Peyer's patch (tissue), 4 donors: ENCODE data around the gene RUNX1. TPM values are rescaled to one million over a fixed set of nuclear protein-coding genes. Genes with fewer than 3 reads are reported as not detected.
A peak's percentile ranks its signal among the peaks of the same experiment; 100 is the strongest.

Experiments used
- DNase-seq, 3 donors: peaks; one replicate each; pipeline ENCODE4 v3.0.0-alpha.2; 2017 to 2019
- H3K27ac ChIP-seq, 4 donors: fragments of 200-600 bp; sonication (generic); one replicate each; pipeline ENCODE4 v1.5.1; 2016 to 2019
- H3K27me3 ChIP-seq, 2 donors: fragments of 200-600 bp; sonication (generic); one replicate each; pipeline ENCODE4 v1.5.1; 2019
- H3K36me3 ChIP-seq, 3 donors: fragments of 200-600 bp; sonication (generic); one replicate each; pipeline ENCODE4 v1.5.1; 2016 to 2019
- H3K4me1 ChIP-seq, 4 donors: fragments of 200-600 bp; sonication (generic); one replicate each; pipeline ENCODE4 v1.5.1; 2016 to 2019
- H3K4me3 ChIP-seq, 4 donors: fragments of 200-600 bp; sonication (generic); 1 replicate in 3 of 4; 2 replicates in 1 of 4; pipeline ENCODE4 v1.5.1; 2016 to 2019; ENCODE audit warnings: mild to moderate bottlenecking in 1 of 4
- H3K9me3 ChIP-seq, 4 donors: fragments of 200-600 bp; sonication (generic); one replicate each; pipeline ENCODE4 v1.5.1; 2016 to 2019; ENCODE audit warnings: mild to moderate bottlenecking in 1 of 4
- CTCF ChIP-seq, 6 experiments: fragments of 450-650 bp in 4 of 6; fragments of 200-600 bp in 2 of 6; sonication (generic) in 1 of 6; IDR thresholded peaks; one replicate each; pipeline ENCODE4 v1.5.1; 2017 to 2019; ENCODE audit warnings: antibody characterized with exemption in 6 of 6, mild to moderate bottlenecking in 3 of 6, moderate library complexity in 1 of 6
- POLR2A ChIP-seq, 2 donors: fragments of 450-650 bp; IDR thresholded peaks; one replicate each; pipeline ENCODE4 v1.5.1; 2017; ENCODE audit warnings: antibody characterized with exemption in 2 of 2, mild to moderate bottlenecking in 2 of 2, moderate library complexity in 2 of 2
- total RNA-seq, 4 donors: library from RNA; depleted of rRNA; stranded (reverse); fragments of >200 nt; gene quantifications; one replicate each; pipeline ENCODE4 v1.1.0, GENCODE V29; 2016

RUNX1 gene
- total RNA-seq, 4 donors from 2014 or later, result 15.1 to 80.9 (median 24.1) TPM

- Histone ChIP-seq H3K9me3 (no peaks in the 10 kb centered on the region), H3K4me1 (no peaks in the 10 kb centered on the region), H3K36me3 (no peaks in the 10 kb centered on the region), H3K27me3 (no peaks in the 10 kb centered on the region), H3K4me3 (no peak overlapping the region), H3K27ac (peak overlapping the region in 2 of 4 donors; percentile 18 to 48)
- TF ChIP-seq POLR2A (IDR thresholded peaks at IDR 0.05) (no peak), CTCF (IDR thresholded peaks at IDR 0.05) (peak in 1 of 6 experiments; percentile 7)
- DNase-seq, result no peak
Measured at GRCh38 chr21:35036465-35037383, 12.4 kb downstream of the RUNX1 start.

- Histone ChIP-seq H3K27ac (no peak overlapping the region), H3K4me1 (no peaks in the 10 kb centered on the region), H3K4me3 (no peak overlapping the region), H3K9me3 (no peaks in the 10 kb centered on the region), H3K36me3 (no peaks in the 10 kb centered on the region), H3K27me3 (no peaks in the 10 kb centered on the region)
- TF ChIP-seq CTCF (IDR thresholded peaks at IDR 0.05) (no peak), POLR2A (IDR thresholded peaks at IDR 0.05) (no peak)
- DNase-seq, result no peak
Measured at GRCh38 chr21:35035581-35035980, 13.5 kb downstream of the RUNX1 start.

- Histone ChIP-seq H3K9me3 (no peaks in the 10 kb centered on the region), H3K4me1 (no peaks in the 10 kb centered on the region), H3K36me3 (no peaks in the 10 kb centered on the region), H3K27ac (no peak overlapping the region), H3K27me3 (no peaks in the 10 kb centered on the region), H3K4me3 (no peak overlapping the region)
- no peak for DNase-seq
- TF ChIP-seq CTCF (IDR thresholded peaks at IDR 0.05) (no peak), POLR2A (IDR thresholded peaks at IDR 0.05) (no peak)
Measured at GRCh38 chr21:35035116-35035515, 14.0 kb downstream of the RUNX1 start.

DNA sequence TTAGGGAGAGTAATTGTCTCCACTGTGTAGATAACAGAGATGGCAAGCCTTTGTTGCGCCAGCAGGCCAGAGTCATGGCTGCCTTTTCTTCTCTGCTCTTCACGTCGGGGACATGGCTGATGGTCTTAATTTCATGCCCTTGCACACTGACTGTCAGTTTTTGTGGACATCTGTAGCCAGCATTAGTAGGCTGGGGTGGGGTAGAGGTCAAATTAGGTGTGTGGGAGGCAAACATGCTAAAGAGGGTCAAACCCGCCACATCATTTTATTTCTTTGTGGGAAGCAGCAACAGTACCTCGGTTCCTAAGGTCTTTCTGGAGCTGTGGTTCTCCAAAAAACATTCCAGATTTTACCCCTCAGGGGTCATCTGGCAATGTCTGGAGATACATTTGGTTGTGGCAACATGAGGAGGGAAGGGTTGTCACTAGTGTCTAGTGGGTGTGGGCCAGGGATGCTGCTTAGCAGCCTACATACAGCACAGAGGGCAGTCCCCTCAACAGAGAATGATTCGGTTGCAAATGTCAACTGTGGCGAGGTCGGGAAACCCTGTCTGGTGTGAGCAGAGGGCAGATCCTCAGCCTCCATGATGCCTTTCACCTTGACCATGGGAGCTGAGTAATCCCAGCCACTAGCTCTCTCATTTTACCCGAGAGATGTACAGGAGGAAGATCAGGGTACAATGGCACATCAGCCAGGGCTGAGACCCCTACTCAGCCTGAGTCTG, 14.7 kb downstream of the RUNX1 start:
- TF ChIP-seq POLR2A (IDR thresholded peaks at IDR 0.05) (no peak), CTCF (IDR thresholded peaks at IDR 0.05) (no peak)
- DNase-seq, result no peak
- Histone ChIP-seq H3K36me3 (no peaks in the 10 kb centered on the region), H3K27me3 (no peaks in the 10 kb centered on the region), H3K4me3 (no peak overlapping the region), H3K27ac (no peak overlapping the region), H3K4me1 (no peaks in the 10 kb centered on the region), H3K9me3 (no peaks in the 10 kb centered on the region)

DNA sequence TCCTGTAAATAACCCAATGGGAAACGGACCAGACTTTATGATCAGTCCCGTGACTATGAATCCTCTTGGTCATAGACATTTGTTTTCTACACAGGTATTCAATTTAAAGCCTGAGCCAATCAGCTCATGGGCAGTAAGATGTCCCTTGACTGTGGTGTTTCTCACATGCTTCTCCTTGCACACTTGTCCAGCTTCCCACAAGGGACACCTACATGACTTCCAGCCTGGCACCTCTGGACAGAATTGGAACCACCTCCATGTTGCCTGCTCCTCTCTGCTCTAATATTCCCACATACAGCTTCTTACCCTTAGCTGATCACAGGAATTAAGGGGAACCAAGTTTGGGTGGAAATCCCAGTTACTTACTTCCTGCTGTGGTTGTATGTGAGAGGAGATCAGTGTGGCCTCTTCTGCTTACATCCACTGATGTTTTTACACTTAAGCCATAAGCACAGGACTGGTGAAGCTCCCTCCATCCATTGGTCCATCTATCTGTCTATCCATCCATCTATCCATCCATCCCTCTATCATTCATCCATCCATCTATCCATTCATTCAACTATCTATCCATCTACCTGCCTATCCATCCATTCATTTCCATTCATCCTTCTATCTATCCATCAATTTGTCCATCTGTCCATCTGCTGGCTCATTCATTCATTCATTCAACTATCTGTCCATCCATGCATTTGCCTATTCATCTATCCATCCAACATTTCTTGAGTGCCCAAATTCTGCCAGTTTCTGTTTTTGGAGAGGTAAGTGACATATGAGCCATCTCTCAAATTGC, 16.4 kb downstream of the RUNX1 start:
- TF ChIP-seq CTCF (IDR thresholded peaks at IDR 0.05) (no peak), POLR2A (IDR thresholded peaks at IDR 0.05) (no peak)
- H3K4me3 ChIP-seq, result no peak overlapping the region
- H3K36me3 ChIP-seq, result no peaks in the 10 kb centered on the region
- DNase-seq, result no peak
- H3K27ac ChIP-seq, result no peak overlapping the region
- no peaks in the 10 kb centered on the region for H3K9me3 ChIP-seq
- H3K4me1 ChIP-seq, result peaks cover 0 to 5% (median 0%) of the 10 kb centered on the region in 4 donors
- H3K27me3 ChIP-seq, result no peaks in the 10 kb centered on the region
